Fibroblast of gingiva (primary cell): ENCODE results near the gene GRIK4.
A peak's percentile ranks its signal among the peaks of the same experiment; 100 is the strongest.
"Not testable (repeated sequence)": the region's sequence is repeated elsewhere in the genome, so short reads cannot be mapped to it uniquely, and the experiment has no call there.

Source experiments
- DNase-seq: peaks from one replicate; pipeline ENCODE4 v3.0.0-alpha.2; 2011; ENCODE audit warnings: low read depth

Gene GRIK4

DNA sequence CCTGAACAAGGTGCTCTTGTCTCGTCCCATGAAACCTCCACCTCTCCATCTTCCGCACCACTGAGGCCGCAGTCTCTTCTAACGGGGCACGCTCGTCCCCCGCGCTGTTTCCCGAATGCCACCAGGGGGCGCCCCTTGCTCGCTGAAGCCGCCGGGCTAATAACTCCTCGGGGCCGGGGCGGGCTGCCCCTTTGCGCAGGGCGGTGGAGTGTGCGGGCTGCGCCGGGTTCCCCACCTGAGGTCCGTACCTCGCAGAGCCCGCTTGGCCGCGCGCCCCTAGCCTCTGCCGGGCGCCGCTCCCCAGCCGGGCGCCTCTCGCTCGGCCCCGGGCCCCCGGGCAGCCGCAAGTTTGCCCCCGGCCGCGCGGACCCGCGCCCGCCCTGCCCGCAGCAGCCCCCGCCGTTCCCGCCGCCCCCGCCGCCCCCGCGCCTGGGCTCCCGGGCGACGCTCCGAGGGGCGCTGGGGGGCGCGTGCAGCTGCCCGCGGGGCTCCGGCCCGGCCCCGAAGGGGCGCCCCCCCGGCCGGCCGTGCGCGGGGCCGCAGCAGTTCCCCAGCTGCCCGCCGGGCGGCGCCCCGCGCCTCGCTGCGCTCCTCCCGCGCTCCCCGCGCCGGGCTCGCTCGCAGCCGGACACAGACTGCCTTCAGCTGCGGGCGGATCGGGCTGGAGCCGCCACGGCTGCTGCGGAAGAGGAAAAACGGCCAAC is at the start of gene GRIK4:
Gene GRIK4, plus strand, starts transcription at position 633 of the 704 bp plus-strand sequence. CDS start 148,571 bp downstream, outside the sequence.
- peak; percentile 50 for DNase-seq

GRCh38 chr11:120462825-120463224 is 48.7 kb upstream of the GRIK4 start:
- no peak for DNase-seq

GRCh38 chr11:120465921-120466534 is 45.5 kb upstream of the GRIK4 start:
- no peak for DNase-seq

DNA sequence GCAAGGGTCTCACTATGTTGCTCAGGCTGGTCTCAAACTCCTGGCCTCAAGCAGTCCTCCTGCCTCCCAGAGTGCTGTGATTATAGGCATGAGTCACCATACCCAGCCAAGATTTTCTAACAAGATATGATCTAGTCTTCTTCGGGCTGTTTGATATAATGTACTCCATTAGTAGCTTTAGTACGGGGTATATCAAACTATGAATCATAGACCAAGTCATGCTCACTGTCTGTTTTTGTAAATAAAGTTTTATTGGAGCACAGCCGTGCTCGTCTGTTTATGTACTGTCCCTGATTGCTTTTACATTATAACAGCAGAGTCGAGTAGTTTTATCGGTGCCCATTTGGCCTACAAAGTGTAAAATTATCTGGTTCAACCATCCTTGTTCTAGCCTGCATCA is 43.9 kb upstream of the GRIK4 start:
- no peak for DNase-seq

- DNase-seq, result peak; percentile 47
Measured at GRCh38 chr11:120471131-120471530, 40.4 kb upstream of the GRIK4 start.

DNA sequence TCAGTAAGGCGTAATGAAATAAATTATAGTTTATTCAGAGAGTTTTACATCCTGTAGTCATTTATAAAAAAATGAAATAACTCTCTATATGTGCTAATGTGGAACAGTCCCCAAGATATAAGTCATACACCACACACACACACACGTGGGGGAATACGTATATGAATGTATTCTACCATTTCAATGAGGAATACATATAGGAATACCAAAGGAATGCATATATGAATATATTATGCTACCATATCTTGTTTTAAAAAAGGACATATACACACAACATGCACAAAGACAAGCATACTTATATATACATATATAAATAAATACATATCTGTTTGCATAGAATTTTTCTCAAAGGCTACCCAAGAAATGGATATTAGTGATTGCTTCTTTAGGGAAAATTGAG is 39.6 kb upstream of the GRIK4 start:
- no peak for DNase-seq

GRCh38 chr11:120473503-120473902 is 38.0 kb upstream of the GRIK4 start:
- no peak for DNase-seq

DNA sequence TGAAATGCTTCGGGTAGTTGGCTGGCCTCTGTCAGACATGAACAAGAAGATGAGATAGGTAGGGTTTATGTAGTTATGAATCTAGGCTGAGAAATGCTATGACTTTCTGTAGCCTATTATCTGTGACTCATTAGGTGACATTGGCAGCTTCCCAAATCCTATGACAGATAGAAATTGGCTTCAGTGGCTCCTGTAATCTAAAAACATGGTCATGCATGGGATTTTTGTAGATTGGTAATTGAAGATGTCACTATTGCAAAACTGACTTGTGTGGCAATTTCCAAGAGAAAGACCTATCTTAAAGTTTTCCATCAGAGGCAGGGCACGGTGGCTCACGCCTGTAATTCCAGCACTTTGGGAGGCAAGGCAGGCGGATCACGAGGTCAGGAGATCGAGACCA is 29.4 kb upstream of the GRIK4 start:
- peak; percentile 8 for DNase-seq

DNA sequence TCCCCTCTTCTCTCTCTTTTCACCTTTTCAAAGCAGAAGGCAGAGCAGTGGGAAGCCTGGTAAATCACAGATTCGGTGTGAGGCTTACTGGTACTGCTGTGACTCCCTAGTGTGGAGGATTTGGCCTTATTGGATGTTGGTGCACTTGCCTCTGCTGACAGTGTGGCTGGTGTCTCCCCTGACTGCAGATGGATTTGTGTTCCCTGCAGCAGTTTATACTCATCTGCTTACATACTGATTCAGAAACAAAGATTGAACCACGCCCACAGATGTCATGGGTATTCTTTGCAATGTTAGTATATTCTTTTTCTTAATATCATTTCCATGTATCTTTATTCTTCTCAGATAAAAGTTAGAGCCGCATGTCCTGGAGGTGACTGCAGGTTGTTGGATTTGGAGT is 26.8 kb upstream of the GRIK4 start:
- no peak for DNase-seq

DNA sequence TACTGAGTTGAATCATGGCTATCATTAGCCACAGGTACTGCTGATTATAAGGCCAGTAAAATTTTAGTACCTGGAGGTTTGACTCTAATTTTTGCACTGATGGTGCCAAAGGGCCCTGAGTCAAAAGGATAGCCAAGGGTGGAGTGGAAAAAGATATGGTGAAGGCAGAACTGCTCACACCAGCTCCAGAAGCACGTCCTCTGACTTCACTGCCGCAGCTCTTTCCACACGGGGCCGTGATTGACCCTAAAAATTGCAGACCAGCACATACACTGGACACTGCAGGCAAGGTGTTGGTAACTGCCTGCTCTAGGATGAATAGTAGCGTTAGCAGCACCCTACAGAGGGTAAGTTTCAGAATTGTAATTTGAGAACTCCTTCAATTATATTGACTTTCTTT is 25.4 kb upstream of the GRIK4 start:
- DNase-seq, result no peak

DNA sequence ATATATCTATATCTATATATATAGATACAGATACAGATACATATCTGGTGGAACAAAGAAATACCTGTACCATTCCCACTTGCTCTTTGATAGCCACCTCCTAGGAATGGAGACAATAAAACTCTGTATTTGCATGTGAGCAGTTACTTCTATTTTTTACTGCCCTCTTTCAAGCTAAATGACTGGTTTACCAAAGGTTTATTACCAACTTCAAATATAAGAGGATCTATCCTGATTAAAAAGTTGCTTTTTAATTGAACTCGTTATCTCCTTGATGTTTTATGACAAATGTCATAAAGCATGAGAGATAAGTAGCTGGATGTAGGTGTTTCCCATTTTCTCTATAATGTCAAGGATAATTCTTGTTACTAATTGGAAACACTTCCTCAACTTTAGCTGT is 21.7 kb upstream of the GRIK4 start:
- no peak for DNase-seq

GRCh38 chr11:120492486-120492885 is 19.1 kb upstream of the GRIK4 start:
- DNase-seq, result no peak

- DNase-seq, result no peak
Measured at GRCh38 chr11:120494595-120494994, 17.0 kb upstream of the GRIK4 start.

DNA sequence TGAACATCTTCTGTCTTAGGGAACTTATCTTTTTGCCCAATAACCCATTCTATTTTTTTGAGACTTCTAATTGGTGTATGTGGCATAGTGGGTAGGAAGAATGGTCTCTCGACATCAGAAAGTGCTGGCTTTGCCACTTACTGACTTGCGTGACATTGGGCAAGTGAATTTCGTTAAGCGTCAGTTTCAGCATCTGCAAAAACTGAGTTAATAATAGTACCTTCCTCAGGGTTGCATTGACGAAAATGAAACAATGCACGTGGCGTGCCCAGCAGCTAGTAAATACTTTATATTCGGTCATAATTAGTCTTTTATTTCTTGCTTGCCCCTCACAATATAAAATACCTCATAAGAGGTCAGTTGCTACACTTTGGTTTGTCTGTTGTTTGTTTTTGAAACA is 12.5 kb upstream of the GRIK4 start:
- no peak for DNase-seq

DNA sequence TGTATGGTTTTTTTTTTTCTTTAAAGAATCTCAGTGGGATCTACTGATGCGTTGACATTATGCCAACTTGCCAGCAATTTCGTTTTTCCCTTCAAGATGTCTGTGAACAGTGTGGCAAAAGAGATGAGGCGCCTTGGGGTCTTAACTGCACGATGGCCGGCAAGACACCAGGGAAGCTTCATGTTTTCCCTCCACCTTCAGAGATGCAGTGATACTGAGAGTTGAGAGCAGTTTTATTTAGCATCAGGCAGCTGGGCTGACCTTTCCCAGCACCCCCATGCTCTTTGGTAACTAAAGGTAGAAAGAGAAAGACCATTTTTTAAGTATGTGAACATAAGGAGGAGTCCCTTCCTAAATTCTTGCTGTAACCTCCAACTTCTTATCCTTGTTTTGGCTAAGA is 11.7 kb upstream of the GRIK4 start:
- no peak for DNase-seq

DNA sequence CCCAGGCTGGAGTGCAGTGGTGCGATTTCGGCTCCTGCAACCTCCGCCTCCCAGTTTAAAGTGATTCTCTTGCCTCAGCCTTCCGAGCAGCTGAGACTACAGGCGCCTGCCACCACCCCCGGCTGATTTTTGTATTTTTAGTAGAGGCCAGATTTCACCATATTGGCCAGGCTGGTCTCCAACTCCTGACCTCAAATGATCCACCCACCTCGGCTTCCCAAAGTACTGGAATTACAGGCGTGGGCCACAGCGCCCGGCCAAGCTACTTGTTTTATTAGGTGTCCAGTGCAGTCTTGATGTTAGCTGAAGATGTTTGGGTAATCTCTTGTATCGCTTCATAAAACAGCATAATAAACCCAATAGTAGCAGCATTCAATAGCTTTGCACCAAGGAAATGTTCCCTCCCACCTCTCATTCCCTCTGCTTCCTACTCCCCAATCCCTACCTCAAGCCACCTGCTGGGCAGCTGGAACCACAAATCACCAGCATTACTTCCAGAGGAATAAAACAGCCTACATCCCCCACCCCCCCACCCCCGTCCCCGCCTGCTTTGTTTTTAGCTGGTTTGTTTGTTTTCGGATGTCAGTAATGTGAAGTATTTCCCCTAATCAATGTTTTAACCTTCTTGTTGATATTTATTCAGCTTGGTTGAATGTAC is 11.0 kb upstream of the GRIK4 start:
- peak; percentile 9 for DNase-seq

- DNase-seq, result no peak
Measured at GRCh38 chr11:120501440-120501839, 10.1 kb upstream of the GRIK4 start.

DNA sequence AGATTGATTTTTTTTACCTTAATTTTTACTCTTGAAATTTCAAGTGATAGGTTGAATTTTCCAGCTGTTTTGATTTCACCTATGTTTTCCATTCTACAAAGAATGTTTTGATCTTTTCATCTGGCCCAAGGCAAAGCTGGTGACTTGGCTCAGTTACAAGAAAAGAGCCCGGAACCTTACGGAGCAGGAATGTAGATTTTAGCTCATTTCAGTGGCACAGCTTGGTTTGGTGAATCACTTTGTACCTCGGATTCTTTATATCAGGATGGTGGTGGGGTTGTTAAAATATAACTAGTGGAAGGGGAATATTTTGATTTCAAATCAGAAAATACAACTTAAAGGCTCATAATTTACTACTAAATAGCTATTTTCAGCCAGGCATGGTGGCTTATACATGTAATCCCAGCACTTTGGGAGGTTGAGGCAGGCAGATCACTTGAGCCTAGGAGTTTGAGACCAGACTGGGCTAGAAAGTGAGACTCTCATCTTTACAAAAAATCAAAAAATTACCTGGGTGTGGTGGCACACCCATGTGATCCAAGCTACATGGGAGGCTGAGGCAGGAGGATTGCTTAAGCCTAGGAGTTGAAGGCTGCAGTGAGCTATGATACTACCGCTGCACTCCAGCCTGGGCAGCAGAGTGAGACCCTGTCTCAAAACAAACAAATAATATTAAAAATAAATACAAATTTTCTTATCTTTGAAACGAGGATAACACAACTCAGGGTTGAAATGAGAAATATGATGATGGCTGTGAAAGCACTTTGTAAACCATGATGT is 9.4 kb upstream of the GRIK4 start:
- no peak for DNase-seq

GRCh38 chr11:120503529-120503928 is 8.0 kb upstream of the GRIK4 start:
- DNase-seq, result not testable (repeated sequence)

DNA sequence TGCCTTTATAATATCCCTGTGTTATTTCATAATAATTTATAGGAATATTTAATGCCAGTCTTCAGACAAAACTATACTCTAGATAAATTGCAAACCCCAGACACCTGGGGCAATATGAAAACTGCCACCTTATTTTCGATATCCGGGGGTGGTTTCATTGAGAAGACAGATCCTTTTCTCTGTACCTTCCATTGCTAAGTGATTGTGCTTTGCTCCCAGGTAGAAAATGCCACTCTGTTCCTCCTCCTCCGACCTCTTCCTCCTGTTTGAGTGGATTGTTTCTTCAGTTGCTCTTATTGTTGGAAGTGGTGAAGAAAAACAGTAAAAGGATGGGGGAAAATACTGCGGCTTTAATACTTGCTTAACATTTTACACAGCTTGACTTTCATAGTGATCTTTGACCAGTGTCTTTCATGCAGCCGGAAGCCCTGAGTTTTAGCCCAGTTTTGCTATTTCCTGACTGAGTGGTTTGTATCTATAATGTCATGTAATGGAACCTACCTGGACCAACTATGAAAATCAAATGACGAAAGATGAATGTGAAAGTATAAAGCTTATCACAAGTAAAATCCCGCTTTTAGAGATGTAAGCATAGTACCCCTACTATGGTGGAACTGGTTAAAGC is 5.6 kb upstream of the GRIK4 start:
- no peak for DNase-seq

GRCh38 chr11:120509346-120510053 is 2.0 kb upstream of the GRIK4 start:
- DNase-seq, result no peak
